ENCODE data around the gene ZNF30.
A peak's percentile ranks its signal among the peaks of the same experiment; 100 is the strongest.
"Not testable (repeated sequence)": the region's sequence is repeated elsewhere in the genome, so short reads cannot be mapped to it uniquely, and the experiment has no call there.

The ZNF30 gene

DNA sequence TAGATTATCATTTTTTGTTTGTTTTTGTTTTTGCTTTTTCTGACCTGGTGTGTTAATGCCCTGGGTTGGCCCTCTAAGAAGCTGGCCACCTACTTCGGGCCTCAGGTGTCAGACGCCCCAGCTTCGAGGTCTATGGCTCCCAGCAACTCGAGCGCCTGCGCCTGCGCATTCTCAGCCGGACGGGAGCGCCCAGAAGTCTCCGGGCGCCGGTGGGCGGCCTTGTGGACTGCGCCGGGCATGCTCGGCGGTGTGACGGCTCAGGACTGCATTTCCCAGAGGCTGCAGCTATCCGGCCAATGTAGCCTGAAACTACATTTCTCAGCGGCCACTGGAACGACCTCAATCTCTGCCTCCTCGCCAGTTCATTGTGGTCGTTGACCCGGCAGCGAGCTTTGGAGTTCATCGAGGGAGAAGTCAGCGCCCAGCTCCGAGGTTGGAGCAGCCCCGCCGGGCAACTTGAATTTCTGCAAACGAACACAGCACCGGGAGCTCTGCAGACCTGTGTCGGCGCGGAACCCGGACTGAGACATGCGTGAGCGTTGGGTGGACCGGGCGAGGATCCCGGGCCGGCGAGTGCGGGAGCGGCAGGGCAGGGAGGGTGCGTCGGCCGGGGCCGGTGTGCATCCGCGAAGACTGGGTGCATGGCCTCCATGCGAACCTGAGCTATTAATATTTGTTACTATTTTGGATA is at the start of gene ZNF30:
Gene ZNF30 (plus strand): TSS at position 219 of the 691 bp plus-strand sequence. CDS start 3,045 bp downstream, outside the sequence.
- DNase-seq = peak; percentile 89

DNA sequence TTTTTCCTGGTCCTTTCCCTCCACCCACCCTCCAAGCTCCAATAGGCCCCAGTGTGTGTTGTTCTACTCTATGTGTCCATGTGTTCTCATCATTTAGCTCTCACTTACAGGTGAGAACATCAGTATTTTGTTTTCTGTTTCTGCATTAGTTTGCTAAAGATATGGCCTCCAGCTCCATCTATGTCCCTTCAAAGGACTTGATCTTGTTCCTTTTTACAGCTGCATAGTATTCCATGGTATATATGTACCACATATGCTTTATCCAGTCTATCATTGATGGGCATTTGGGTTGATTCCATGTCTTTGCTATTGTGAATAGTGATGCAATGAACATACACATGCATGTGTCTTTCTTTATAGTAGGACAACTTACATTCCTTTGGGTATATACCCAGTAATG is 47.1 kb upstream of the ZNF30 start:
- no peak for DNase-seq

- DNase-seq = no peak
Measured at GRCh38 chr19:34880034-34880433, 46.7 kb upstream of the ZNF30 start.

GRCh38 chr19:34881982-34882381 is 44.7 kb upstream of the ZNF30 start:
- no peak for DNase-seq

GRCh38 chr19:34888091-34888490 is 38.6 kb upstream of the ZNF30 start:
- DNase-seq = no peak

- DNase-seq = no peak
Measured at GRCh38 chr19:34900245-34900644, 26.5 kb upstream of the ZNF30 start.

DNA sequence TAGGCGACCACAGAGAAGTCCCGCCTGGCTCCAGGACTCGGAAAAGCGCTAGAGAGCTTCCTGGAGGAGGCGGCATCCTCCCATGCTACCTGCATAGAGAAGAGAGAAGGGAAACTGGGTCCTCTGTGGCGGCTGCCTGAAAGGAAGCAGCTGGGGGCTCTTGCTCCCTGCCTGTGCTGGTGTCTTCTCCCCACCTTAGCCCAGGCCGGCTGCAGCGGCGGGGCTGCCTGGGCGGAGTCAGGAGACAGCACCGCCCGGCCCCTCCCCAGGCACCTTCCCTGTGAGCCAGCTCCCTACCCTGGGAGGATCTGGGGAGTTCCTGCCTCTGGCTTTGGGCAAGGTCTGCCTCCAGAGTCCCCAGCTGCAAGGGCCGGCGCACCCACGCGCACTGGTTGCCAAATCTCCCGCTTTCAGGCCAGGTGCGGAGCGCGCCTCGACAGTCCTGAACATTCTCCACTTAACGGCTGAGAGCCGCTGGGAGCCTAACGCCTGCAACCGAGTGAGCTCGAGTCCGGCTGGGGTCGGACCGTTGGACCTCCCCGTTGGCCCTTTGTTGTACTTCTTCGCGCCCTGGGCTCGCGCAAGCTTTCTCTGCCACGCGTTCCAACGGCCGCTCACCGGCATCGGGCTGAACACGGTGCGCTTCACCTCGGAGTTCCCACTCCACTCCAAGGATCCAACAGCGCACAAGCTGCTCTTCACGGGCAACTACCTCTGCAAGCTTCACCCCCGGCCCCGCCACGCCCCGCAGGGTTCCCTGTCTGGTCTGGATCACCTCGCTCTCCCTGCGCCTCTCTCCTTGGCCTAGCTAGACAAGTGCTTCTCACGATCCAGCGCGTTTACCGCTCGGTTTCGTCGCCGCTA is 21.8 kb upstream of the ZNF30 start:
- no peak for DNase-seq

GRCh38 chr19:34910770-34911169 is 15.9 kb upstream of the ZNF30 start:
- no peak for DNase-seq

GRCh38 chr19:34917144-34917543 is 9.6 kb upstream of the ZNF30 start:
- not testable (repeated sequence) for DNase-seq

GRCh38 chr19:34918190-34918589 is 8.5 kb upstream of the ZNF30 start:
- DNase-seq = no peak

DNA sequence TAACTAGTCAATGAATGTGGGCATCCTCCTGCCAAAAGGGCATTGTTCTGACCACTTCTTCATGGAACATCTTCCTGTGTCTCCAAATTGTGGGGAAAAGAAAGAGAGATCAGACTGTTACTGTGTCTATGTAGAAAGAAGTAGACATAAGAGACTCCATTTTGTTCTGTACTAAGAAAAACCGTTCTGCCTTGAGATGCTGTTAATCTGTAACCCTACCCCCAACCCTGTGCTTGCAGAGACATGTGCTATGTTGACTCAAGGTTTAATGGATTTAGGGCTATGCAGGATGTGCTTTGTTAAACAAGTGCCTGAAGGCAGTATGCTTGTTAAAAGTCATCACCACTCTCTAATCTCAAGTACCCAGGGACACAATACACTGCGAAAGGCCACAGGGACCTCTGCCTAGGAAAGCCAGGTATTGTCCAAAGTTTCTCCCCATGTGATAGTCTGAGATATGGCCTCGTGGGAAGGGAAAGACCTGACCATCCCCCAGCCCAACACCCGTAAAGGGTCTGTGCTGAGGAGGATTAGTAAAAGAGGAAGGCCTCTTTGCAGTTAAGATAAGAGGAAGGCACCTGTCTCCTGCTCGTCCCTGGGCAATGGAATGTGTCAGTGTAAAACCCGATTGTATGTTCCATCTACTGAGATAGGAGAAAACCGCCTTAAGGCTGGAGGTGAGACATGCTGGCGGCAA is 6.5 kb upstream of the ZNF30 start:
- DNase-seq = not testable (repeated sequence)

DNA sequence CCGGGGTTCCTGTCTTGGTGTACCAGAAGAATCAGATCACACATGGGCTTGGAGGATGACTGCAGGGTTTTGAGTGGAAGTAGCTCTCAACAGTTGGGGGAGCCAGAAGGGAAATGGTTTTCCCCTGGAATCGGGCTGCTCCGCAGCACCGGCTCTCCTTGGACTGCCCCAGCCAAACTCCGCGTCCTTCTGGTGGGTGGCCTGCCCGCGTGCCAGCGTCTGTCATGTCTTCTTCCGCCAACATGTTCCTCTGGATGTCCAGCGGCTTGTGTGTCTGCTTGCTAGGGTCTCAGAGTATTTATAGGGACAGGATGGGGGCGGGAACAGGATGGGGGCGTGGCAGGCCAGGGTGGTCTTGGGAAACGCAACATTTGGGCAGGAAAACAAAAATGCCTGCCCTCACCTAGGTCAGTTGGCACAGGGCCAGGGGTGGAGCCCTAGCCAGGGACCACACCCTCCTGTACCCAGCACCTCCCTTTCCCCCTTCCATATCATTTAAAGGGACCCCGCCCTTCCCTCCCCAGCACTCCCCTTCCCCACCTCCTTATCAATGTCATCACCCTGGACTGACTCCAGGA is 1.3 kb upstream of the ZNF30 start:
- DNase-seq = no peak

DNA sequence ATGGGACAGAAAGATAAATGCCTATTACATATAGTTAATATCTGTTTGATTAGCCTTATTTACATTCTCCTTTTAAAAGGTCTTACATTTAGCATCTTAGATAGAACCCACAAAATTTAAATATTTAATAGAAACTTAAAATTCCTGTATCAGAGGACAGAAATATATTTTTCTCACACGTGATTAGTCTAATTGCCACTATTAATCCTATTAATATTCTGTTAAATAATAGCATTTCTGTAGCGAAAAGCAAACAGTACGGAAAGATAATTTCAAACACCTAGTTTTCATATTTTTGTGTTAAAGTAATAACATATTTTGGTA is 380 bp upstream of the ZNF30 start:
- no peak for DNase-seq

DNA sequence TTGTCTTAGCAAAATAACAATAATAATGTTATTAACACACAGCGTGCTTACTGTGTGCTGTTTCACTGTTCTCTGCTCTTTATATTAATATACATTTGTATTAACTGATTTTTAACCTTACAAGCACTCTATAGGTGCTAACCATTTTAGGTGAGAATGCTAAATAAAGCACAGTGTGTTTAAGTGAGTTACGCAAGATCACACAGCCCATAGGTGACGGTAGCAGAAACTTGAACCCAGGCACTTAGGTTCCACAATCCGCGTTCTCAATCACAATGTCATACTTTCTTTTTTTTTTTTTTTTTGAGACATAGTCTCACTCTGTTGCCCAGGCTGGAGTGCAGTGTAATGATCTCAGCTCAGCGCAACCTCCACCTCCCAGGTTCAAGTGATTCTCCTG is 5.8 kb downstream of the ZNF30 start:
- no peak for DNase-seq

GRCh38 chr19:34936184-34936583 is 9.5 kb downstream of the ZNF30 start:
- no peak for DNase-seq

DNA sequence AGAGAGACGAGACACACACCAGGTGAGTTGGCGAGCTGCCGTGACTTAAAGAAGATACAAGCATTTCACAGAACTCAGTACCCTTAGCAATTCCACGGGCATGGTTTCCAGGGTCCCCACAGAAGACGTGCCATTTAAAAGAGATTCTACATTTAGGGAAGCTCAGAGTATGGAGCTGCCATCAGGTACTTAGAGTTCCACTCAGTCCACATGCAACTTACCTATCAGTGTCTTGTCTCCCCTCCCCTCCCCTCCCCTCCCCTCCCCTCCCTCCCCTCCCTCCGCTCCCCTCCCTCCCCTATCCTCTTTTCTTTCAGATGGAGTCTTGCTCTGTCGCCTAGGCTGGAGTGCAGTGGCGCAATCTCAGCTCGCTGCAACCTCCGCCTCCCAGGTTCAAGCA is 12.2 kb downstream of the ZNF30 start:
- DNase-seq = no peak

DNA sequence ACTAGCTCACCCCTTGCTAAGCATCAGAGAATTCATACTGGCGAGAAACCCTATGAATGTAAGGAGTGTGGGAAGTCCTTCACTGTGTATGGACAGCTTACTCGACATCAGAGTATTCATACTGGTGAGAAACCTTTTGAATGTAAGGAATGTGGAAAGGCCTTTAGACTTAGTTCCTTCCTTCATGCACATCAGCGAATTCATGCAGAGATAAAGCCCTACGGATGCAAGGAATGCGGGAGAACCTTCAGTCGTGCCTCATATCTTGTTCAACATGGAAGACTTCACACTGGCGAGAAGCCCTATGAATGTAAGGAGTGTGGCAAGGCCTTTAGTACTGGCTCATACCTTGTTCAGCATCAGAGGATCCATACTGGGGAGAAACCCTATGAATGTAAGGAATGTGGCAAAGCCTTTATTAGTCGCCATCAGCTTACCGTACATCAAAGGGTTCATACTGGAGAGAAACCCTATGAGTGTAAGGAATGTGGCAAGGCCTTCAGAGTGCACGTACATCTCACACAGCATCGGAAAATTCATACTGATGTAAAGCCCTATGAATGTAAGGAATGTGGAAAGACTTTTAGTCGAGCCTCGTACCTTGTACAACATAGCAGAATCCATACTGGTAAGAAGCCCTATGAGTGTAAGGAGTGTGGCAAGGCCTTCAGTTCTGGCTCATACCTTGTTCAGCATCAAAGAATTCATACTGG is 17.3 kb downstream of the ZNF30 start:
- no peak for DNase-seq

DNA sequence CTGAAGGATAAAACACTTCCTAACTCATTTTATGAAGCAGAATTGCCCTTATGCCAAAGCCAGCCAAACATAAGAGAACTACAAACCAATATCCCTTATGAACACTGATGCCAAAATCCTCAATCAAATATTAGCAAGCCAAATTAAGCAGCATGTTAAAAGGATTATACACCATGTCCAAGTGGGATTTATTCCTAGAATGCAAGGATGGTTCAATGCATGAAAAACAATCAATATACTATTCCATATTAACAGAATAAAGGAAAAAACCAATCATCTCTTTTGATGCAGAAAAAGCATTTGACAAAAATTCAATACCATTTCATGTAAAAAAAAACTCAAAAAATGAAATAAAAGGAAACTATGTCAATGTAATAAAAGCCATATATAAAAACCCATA is 26.4 kb downstream of the ZNF30 start:
- DNase-seq = no peak

DNA sequence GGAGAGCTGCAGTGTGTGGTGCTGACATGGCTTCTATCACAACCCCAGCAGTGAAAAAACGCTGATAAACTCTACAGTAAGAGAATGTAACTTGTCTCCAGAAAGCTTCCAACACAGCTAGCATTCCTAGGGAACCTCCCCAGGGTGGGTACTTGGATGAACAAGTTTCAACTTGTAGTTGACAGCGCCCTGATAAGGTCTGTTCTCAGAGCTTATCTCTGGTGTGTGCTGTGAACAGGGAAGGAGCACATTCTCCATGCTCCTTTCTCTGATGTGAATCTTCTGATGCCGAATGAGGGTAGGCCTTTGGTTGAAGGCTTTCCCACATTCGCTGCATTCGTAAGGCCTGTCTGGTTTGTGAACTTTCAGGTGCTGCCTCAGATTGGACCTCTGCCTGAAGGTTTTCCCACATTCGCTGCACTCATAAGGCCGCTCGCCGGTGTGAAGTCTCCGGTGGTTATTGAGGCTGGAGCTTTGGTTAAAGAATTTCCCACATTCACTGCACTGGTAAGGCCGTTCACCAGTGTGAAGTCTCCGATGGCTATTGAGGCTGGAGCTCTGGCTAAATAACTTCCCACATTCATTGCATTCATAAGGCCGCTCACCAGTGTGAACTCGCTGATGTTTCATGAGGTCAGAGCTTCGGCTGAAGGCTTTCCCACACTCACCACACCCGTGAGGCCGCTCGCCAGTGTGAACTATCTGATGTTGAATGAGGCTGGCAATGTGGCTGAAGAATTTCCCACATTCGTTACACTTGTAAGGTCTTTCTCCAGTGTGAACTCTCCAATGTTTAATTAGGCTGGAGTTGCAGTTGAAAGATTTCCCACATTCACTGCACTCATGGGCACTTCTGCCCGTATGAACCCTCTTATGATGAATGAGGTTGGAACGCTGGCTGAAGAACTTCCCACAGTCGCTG is 31.4 kb downstream of the ZNF30 start:
- DNase-seq = no peak

DNA sequence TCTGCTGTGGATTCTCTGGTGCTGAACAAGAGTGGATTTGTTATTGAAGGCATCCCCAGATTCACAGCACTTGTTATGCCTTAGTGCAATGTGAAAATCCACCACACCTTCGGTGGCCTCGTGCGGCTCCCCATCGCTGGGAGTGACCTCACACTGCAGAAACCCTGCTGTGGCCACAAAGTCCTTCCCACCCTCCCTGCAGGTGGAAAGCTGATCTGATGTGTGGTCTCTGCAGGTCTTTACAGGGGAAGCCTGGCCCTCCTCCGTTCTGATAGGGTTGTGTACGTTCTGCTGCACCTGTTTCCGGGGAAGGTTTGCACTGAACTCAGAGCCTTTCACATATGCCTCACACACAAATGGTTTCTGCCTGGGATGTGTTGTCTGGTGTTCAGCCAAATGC is 32.3 kb downstream of the ZNF30 start:
- DNase-seq = no peak

DNA sequence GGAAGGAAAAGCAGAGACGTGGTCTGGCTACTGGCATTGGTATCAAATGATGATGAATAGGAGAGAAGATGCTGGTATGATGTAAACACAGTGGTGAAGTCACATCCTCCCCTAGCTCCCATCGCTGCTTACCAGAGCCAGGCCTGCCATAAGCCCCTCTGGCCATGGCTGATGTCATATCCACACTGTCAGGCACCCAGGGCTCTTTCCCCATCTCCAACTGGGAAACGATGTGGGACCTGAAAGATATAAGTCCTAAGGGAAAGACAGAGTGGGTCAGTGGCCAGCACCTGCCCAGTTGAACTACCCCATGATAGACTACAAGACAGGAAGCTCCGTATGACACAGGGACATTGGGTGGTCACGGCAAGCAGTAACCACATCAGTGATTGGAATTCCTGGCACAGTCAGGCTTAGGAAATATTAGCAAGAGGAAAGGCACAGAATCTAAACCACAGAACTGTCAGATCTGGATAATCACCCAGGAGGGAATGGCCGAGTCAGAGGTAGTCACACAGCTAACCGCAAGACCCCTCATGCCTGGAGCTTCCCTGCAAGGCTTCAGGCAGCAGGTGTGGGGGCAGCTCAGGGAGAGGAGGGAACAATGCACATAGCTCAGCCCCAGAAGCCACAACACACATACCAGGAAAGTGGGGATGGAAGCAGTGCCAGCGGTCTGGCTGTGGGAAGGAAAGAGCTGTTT is 33.6 kb downstream of the ZNF30 start:
- no peak for DNase-seq
